Panc1 (cell line): ENCODE measurements around the gene SSH3.

ENCODE experiments used
- POLR2AphosphoS5 ChIP-seq: IDR thresholded peaks from 2 replicates; pipeline ENCODE4 v1.6.1; 2012; ENCODE audit warnings: mild to moderate bottlenecking, low read depth, low read length, moderate library complexity
- SIN3A ChIP-seq: IDR thresholded peaks from 2 replicates; pipeline ENCODE4 v1.6.1; 2012; ENCODE audit warnings: low read depth, mild to moderate bottlenecking, low read length, moderate library complexity, borderline replicate concordance; ENCODE audit not compliant: insufficient read depth
- TF ChIP-seq, protein P1 (sequence below): fragments of 450-650 bp; IDR thresholded peaks from 2 replicates; pipeline ENCODE4 v1.5.1; 2017; ENCODE audit warnings: mild to moderate bottlenecking
- TF ChIP-seq, protein P2 (sequence below), 2 experiments: IDR thresholded peaks; 2 replicates each; pipeline ENCODE4 v1.6.1; 2011 to 2012; ENCODE audit warnings: low read depth in 2 of 2, control low read depth in 1 of 2, low read length in 1 of 2, mild to moderate bottlenecking in 1 of 2, moderate library complexity in 1 of 2; ENCODE audit not compliant: insufficient read depth in 1 of 2

DNA sequence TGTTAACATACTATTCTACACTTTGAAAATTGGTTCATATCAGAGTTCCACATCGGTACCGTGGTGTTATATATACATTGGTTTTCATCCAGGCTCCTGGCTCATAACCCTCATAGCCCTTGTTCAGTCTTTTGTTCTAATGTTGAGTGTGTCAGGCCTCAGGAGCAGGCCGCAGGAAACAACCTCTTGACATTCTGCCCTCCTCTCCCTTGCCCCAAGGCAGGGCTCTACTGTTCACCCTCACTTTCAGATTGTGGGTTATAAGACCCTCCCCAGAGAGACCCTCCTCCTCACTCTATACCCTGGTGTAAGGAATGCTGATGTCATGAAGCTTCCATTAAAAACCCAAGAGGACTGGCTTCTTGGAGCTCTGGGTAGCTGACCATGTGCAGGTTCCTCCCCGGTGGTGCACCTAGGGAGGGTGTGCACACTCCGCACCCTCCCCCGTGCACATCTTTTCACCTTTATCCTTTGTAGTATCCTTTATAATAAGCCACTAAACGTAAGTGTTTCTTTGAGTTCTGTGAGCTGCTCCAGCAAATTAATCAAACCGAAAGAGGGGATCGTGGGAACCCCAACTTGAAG is 12.1 kb downstream of the SSH3 start:
- TF ChIP-seq, protein P1, sequence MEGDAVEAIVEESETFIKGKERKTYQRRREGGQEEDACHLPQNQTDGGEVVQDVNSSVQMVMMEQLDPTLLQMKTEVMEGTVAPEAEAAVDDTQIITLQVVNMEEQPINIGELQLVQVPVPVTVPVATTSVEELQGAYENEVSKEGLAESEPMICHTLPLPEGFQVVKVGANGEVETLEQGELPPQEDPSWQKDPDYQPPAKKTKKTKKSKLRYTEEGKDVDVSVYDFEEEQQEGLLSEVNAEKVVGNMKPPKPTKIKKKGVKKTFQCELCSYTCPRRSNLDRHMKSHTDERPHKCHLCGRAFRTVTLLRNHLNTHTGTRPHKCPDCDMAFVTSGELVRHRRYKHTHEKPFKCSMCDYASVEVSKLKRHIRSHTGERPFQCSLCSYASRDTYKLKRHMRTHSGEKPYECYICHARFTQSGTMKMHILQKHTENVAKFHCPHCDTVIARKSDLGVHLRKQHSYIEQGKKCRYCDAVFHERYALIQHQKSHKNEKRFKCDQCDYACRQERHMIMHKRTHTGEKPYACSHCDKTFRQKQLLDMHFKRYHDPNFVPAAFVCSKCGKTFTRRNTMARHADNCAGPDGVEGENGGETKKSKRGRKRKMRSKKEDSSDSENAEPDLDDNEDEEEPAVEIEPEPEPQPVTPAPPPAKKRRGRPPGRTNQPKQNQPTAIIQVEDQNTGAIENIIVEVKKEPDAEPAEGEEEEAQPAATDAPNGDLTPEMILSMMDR, result no peak
- TF ChIP-seq POLR2AphosphoS5 (no peak), SIN3A (no peak)
- TF ChIP-seq, protein P2, sequence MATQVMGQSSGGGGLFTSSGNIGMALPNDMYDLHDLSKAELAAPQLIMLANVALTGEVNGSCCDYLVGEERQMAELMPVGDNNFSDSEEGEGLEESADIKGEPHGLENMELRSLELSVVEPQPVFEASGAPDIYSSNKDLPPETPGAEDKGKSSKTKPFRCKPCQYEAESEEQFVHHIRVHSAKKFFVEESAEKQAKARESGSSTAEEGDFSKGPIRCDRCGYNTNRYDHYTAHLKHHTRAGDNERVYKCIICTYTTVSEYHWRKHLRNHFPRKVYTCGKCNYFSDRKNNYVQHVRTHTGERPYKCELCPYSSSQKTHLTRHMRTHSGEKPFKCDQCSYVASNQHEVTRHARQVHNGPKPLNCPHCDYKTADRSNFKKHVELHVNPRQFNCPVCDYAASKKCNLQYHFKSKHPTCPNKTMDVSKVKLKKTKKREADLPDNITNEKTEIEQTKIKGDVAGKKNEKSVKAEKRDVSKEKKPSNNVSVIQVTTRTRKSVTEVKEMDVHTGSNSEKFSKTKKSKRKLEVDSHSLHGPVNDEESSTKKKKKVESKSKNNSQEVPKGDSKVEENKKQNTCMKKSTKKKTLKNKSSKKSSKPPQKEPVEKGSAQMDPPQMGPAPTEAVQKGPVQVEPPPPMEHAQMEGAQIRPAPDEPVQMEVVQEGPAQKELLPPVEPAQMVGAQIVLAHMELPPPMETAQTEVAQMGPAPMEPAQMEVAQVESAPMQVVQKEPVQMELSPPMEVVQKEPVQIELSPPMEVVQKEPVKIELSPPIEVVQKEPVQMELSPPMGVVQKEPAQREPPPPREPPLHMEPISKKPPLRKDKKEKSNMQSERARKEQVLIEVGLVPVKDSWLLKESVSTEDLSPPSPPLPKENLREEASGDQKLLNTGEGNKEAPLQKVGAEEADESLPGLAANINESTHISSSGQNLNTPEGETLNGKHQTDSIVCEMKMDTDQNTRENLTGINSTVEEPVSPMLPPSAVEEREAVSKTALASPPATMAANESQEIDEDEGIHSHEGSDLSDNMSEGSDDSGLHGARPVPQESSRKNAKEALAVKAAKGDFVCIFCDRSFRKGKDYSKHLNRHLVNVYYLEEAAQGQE (IDR thresholded peaks at IDR 0.05; ENCODE audit: insufficient read depth in 1 of 2, low read depth in 2 of 2, low read length in 1 of 2), result no peak
